ENCODE measurements around the gene SEPTIN7. TPM values are rescaled to one million over a fixed set of nuclear protein-coding genes. Genes with fewer than 3 reads are reported as not detected.

The SEPTIN7 gene
- total and polyA plus RNA-seq, 12 donors = 139 to 234 (median 200) TPM

GRCh38 chr7:35781200-35781701 is 19.6 kb upstream of the SEPTIN7 start:
- intact Hi-C loops (cut with DNase I) = no loop called here
- DNase-seq (no peak), ATAC-seq (no peak)
- Histone ChIP-seq H3K9me3 (no peaks in the 10 kb centered on the region), H3K27ac (no peak overlapping the region), H3K36me3 (no peaks in the 10 kb centered on the region), H3K4me3 (no peak overlapping the region), H3K27me3 (no peaks in the 10 kb centered on the region), H3K4me1 (peaks cover 0 to 8% (median 0%) of the 10 kb centered on the region in 9 donors)
- 80 to 92% methylated on average over 3 of the region's 3 CpGs for WGBS, 2 donors
- no peak for TF ChIP-seq CTCF (IDR thresholded peaks at IDR 0.05)

- TF ChIP-seq CTCF (IDR thresholded peaks at IDR 0.05) = no peak
- 96 to 97% methylated on average over 9 of the region's 9 CpGs for WGBS, 2 donors
- intact Hi-C loops (cut with DNase I) = no loop called here
- H3K36me3 ChIP-seq = no peaks in the 10 kb centered on the region
- no peaks in the 10 kb centered on the region for H3K9me3 ChIP-seq
- H3K27me3 ChIP-seq = no peaks in the 10 kb centered on the region
- no peak for ATAC-seq
- peaks cover 0 to 7% (median 0%) of the 10 kb centered on the region in 9 donors for H3K4me1 ChIP-seq
- H3K4me3 ChIP-seq = no peak overlapping the region
- H3K27ac ChIP-seq = no peak overlapping the region
- DNase-seq = no peak
Observed at GRCh38 chr7:35781767-35782515, 18.9 kb upstream of the SEPTIN7 start.

- ATAC-seq (no peak), DNase-seq (no peak)
- Histone ChIP-seq H3K27ac (no peak overlapping the region), H3K36me3 (no peaks in the 10 kb centered on the region), H3K4me3 (no peak overlapping the region), H3K27me3 (no peaks in the 10 kb centered on the region), H3K4me1 (no peaks in the 10 kb centered on the region), H3K9me3 (peaks cover 0 to 9% (median 0%) of the 10 kb centered on the region in 11 donors)
- 69 to 81% methylated on average over 3 of the region's 3 CpGs for WGBS, 2 donors
- intact Hi-C loops (cut with DNase I) = no loop called here
- no peak for TF ChIP-seq CTCF (IDR thresholded peaks at IDR 0.05)
Observed at GRCh38 chr7:35784332-35784731, 16.5 kb upstream of the SEPTIN7 start.

- no peak overlapping the region for H3K4me3 ChIP-seq
- H3K4me1 ChIP-seq = no peaks in the 10 kb centered on the region
- ATAC-seq (no peak), DNase-seq (no peak)
- no peaks in the 10 kb centered on the region for H3K36me3 ChIP-seq
- H3K9me3 ChIP-seq = peaks cover 0 to 13% (median 0%) of the 10 kb centered on the region in 11 donors
- no peak for TF ChIP-seq CTCF (IDR thresholded peaks at IDR 0.05)
- intact Hi-C loops (cut with DNase I) = no loop called here
- H3K27ac ChIP-seq = no peak overlapping the region
- 93% methylated on average over 2 of the region's 2 CpGs for WGBS, 2 donors
- H3K27me3 ChIP-seq = no peaks in the 10 kb centered on the region
Observed at GRCh38 chr7:35785250-35785649, 15.6 kb upstream of the SEPTIN7 start.
